IMR-90 (cell line): ENCODE results near the gene SARS1. TPM values are rescaled to one million over a fixed set of nuclear protein-coding genes. Genes with fewer than 3 reads are reported as not detected.

Experiments
- ATAC-seq: fragments of 200-7000 bp; cut with Tn5 transposase; 2 replicates; pipeline ENCODE4 v1.9.1; 2020; ENCODE audit warnings: low read depth, mild to moderate bottlenecking, moderate library complexity
- BruUV-seq: library from RNA; stranded (reverse); fragments of 400-500 nt; replicated peaks from 2 replicates; lab custom pipeline; 2021; lab: Mats Ljungman, UMichigan
- CTCF ChIA-PET: fragments of 300-600 bp; formaldehyde crosslinking; extraction: SDS; loops from one replicate; lab custom pipeline; 2021; ENCODE audit warnings: antibody characterized with exemption; lab: Yijun Ruan, JAX
- POLR2A ChIA-PET: fragments of 300-600 bp; sonication (Branson Sonifier 250); formaldehyde crosslinking; loops from one replicate; lab custom pipeline; 2022; ENCODE audit warnings: antibody characterized with exemption; ENCODE audit not compliant: unreplicated experiment; lab: Charles Lee
- DNase-seq: peaks from one replicate; pipeline ENCODE4 v3.0.0; 2013
- H2AFZ ChIP-seq: replicated peaks from 2 replicates; pipeline ENCODE3; 2013; ENCODE audit warnings: low read length, mild to moderate bottlenecking; ENCODE audit not compliant: poor library complexity
- H2AK5ac ChIP-seq: 2 replicates; pipeline ENCODE4 v1.6.1; 2013; ENCODE audit warnings: low read depth, low read length, inconsistent platforms
- H2AK9ac ChIP-seq: replicated peaks from 2 replicates; pipeline ENCODE3; 2013; ENCODE audit warnings: mild to moderate bottlenecking, low read depth, low read length, moderate library complexity; ENCODE audit not compliant: poor library complexity
- H2BK120ac ChIP-seq: 2 replicates; pipeline ENCODE4 v1.6.1; 2013; ENCODE audit warnings: low read depth, low read length, inconsistent platforms
- H2BK15ac ChIP-seq: 3 replicates; pipeline ENCODE4 v1.6.1; 2013; ENCODE audit warnings: low read depth, low read length, inconsistent platforms
- H2BK20ac ChIP-seq: 2 replicates; pipeline ENCODE4 v1.6.1; 2013; ENCODE audit warnings: low read depth, mild to moderate bottlenecking, inconsistent platforms, low read length, moderate library complexity
- H2BK5ac ChIP-seq: 2 replicates; pipeline ENCODE4 v1.6.1; 2013; ENCODE audit warnings: mild to moderate bottlenecking, low read depth, low read length, inconsistent platforms; ENCODE audit not compliant: poor library complexity, severe bottlenecking
- H3K14ac ChIP-seq: replicated peaks from 2 replicates; pipeline ENCODE4 v1.6.1; 2013; ENCODE audit warnings: low read depth, low read length, inconsistent platforms
- H3K18ac ChIP-seq: 2 replicates; pipeline ENCODE4 v1.6.1; 2013; ENCODE audit warnings: low read depth, low read length, control low read depth
- H3K23ac ChIP-seq: 2 replicates; pipeline ENCODE4 v1.6.1; 2013; ENCODE audit warnings: low read depth, low read length, inconsistent platforms
- H3K27ac ChIP-seq: 2 replicates; pipeline ENCODE4 v1.5.1; 2013; ENCODE audit warnings: mild to moderate bottlenecking, control low read depth, low read length; ENCODE audit not compliant: insufficient read depth
- H3K27me3 ChIP-seq: 2 replicates; pipeline ENCODE4 v1.6.1; 2013; ENCODE audit warnings: low read length; ENCODE audit not compliant: control insufficient read depth, insufficient read depth
- H3K36me3 ChIP-seq: 2 replicates; pipeline ENCODE4 v1.6.1; 2013; ENCODE audit warnings: low read length, mixed read lengths; ENCODE audit not compliant: control insufficient read depth, insufficient read depth
- H3K4ac ChIP-seq: 2 replicates; pipeline ENCODE4 v1.6.1; 2013; ENCODE audit warnings: low read depth, low read length, inconsistent platforms
- H3K4me1 ChIP-seq: 2 replicates; pipeline ENCODE4 v1.6.1; 2013; ENCODE audit warnings: low read length, mixed read lengths; ENCODE audit not compliant: control insufficient read depth, insufficient read depth
- H3K4me2 ChIP-seq: 2 replicates; pipeline ENCODE4 v1.6.1; 2013; ENCODE audit warnings: low read depth, mild to moderate bottlenecking, control low read depth, low read length, moderate library complexity
- H3K4me3 ChIP-seq: 2 replicates; pipeline ENCODE4 v1.5.1; 2013; ENCODE audit warnings: low read depth, mild to moderate bottlenecking, control low read depth, low read length, moderate library complexity; ENCODE audit not compliant: insufficient read depth
- H3K56ac ChIP-seq: 2 replicates; pipeline ENCODE4 v1.6.1; 2013; ENCODE audit warnings: low read length, inconsistent platforms; ENCODE audit not compliant: insufficient read depth; ENCODE audit errors: extremely low read depth
- H3K79me1 ChIP-seq, 2 experiments: 2 replicates each; pipeline ENCODE4 v1.6.1; 2013; ENCODE audit warnings: low read length in 2 of 2, inconsistent platforms in 1 of 2, low read depth in 1 of 2
- H3K9ac ChIP-seq: 2 replicates; pipeline ENCODE4 v1.6.1; 2013; ENCODE audit warnings: low read depth, low read length, control low read depth
- H3K9me1 ChIP-seq: 2 replicates; pipeline ENCODE4 v1.6.1; 2013; ENCODE audit warnings: low read length, inconsistent platforms; ENCODE audit not compliant: insufficient read depth
- H3K9me3 ChIP-seq: 2 replicates; pipeline ENCODE4 v1.6.1; 2013; ENCODE audit warnings: low read length; ENCODE audit not compliant: control insufficient read depth, insufficient read depth
- H4K20me1 ChIP-seq: 2 replicates; pipeline ENCODE4 v1.6.1; 2013; ENCODE audit warnings: low read length, inconsistent platforms; ENCODE audit not compliant: insufficient read depth
- H4K5ac ChIP-seq: 2 replicates; pipeline ENCODE4 v1.6.1; 2013; ENCODE audit warnings: mild to moderate bottlenecking, low read depth, low read length, control low read depth
- H4K8ac ChIP-seq, 2 experiments: 2 replicates each; pipeline ENCODE4 v1.6.1; 2013; ENCODE audit warnings: low read depth in 2 of 2, low read length in 2 of 2, control low read depth in 1 of 2, inconsistent platforms in 1 of 2
- H4K91ac ChIP-seq: 2 replicates; pipeline ENCODE4 v1.6.1; 2013; ENCODE audit warnings: low read depth, low read length, inconsistent platforms; ENCODE audit not compliant: insufficient read depth
- CEBPB ChIP-seq: IDR thresholded peaks from 2 replicates; pipeline ENCODE4 v1.6.1; 2012; ENCODE audit warnings: low read depth, low read length, improper control_type of control experiment
- MAZ ChIP-seq: IDR thresholded peaks from 2 replicates; pipeline ENCODE4 v1.6.1; 2012; ENCODE audit warnings: low read depth, mild to moderate bottlenecking, low read length, improper control_type of control experiment, moderate library complexity, borderline replicate concordance
- WGBS, 2 experiments: methylation state at CpG; one replicate each; pipeline versions ENCODE4 v1.1.5 to v1.1.7; 2013; ENCODE audit warnings: missing lambda C conversion rate in 2 of 2; ENCODE audit not compliant: insufficient read length in 1 of 2; ENCODE audit errors: extremely low coverage in 2 of 2; 5-methylcytosine and 5-hydroxymethylcytosine counted together
- dilution Hi-C: fragments of 300-500 bp; cut with HindIII; formaldehyde crosslinking; loops from one replicate; pipeline ENCODE4 v1.14.3; 2018; ENCODE audit warnings: low sequenced_read_pairs; ENCODE audit not compliant: unreplicated experiment
- in situ Hi-C: fragments of 300-500 bp; cut with MboI; formaldehyde crosslinking; loops from 3 replicates; pipeline ENCODE4 v1.14.3; 2019; ENCODE audit warnings: low sequenced_read_pairs, inconsistent platforms, mixed read lengths
- intact Hi-C: fragments of 100-400 bp; cut with micrococcal nuclease; formaldehyde crosslinking; loops from 2 replicates; pipeline ENCODE4 v1.10.0; 2022
- polyA plus RNA-seq, 3 experiments: library from polyadenylated mRNA; depleted of rRNA; stranded (reverse); fragments of >200 nt; gene quantifications; 2 replicates each; pipeline ENCODE4 v1.2.3, GENCODE V29; 2012; ENCODE audit warnings: low replicate concordance in 1 of 3
- total RNA-seq: library from RNA; depleted of rRNA; stranded (reverse); fragments of >200 nt; gene quantifications from 2 replicates; pipeline ENCODE4 v1.2.3, GENCODE V29; 2012

The SARS1 gene
- total and polyA plus RNA-seq, 2 of the 4 experiments (the other 2 are of a cell fraction) = 231 to 348 TPM

DNA sequence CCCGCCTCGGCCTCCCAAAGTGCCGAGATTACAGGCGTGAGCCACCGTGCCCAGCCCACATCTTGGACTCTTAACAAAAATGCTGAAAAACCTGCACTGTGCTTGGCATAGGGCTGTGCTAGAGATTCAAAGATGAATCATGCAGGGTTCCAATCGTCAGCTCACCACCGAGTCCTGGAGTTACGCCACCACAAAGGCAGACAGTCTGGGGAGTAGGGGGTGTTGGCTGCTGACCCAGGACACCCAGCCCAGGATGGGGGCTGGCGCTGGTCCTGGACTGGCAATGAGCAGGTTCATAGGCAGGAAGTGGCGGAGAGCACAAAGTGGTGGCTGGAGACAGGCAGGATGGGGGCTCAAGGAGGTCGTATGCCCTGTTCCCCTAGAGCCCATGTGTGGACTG, 53.2 kb downstream of the SARS1 start:
- no peak overlapping the region for H2BK15ac ChIP-seq
- no peak overlapping the region for H4K8ac ChIP-seq
- H2AK5ac ChIP-seq = 0 out of 2 replicates have a peak overlapping the region, but pooled peaks have one; percentile 2
- peak overlapping the region; percentile 2 for H2AK9ac ChIP-seq
- WGBS, 2 experiments = 66% methylated on average over 8 of the region's 11 CpGs; no CpG with 5 or more reads in 1 of the 2 experiments
- no peaks in the 10 kb centered on the region for H3K4me1 ChIP-seq
- in situ Hi-C loops = loop anchor here (10.0 kb wide), 1 partner anchor 268 kb away; the partner anchor contains the start of gene GPR61
- DNase-seq (peak; percentile 44), ATAC-seq (peak; percentile 15; the same call in 1 of the 2 replicates)
- H3K14ac ChIP-seq = no peak overlapping the region
- H3K79me1 ChIP-seq = no peaks in the 10 kb centered on the region
- no peak overlapping the region for H3K27ac ChIP-seq
- no peak overlapping the region for H4K5ac ChIP-seq
- no peaks in the 10 kb centered on the region for H3K27me3 ChIP-seq
- H3K18ac ChIP-seq = no peak overlapping the region
- ChIA-PET POLR2A (no interaction called here), CTCF (no interaction called here)
- H3K4ac ChIP-seq = no peak overlapping the region
- no peak overlapping the region for H3K23ac ChIP-seq
- BruUV-seq = no TSS peak
- no peak overlapping the region; the same call in 1 of the 2 replicates for H4K91ac ChIP-seq
- no peak overlapping the region for H3K4me2 ChIP-seq
- dilution Hi-C loops = no loop called here
- no peak overlapping the region for H3K4me3 ChIP-seq
- intact Hi-C loops = no loop called here
- H2AFZ ChIP-seq = no peak overlapping the region
- H3K9me3 ChIP-seq = peaks cover 2% of the 10 kb centered on the region; the same call in 1 of the 2 replicates
- TF ChIP-seq MAZ (no peak), CEBPB (peak; percentile 32; the same call in 1 of the 2 replicates)
- no peak overlapping the region for H3K56ac ChIP-seq
- H3K36me3 ChIP-seq = peaks cover 2% of the 10 kb centered on the region; the same call in 1 of the 2 replicates
- H3K9me1 ChIP-seq = no peaks in the 10 kb centered on the region; the same call in 1 of the 2 replicates
- no peak overlapping the region for H2BK5ac ChIP-seq
- no peaks in the 10 kb centered on the region for H4K20me1 ChIP-seq
- H2BK20ac ChIP-seq = no peak overlapping the region
- H3K9ac ChIP-seq = no peak overlapping the region
- no peak overlapping the region for H2BK120ac ChIP-seq
